ENCODE results near the gene PACS2. TPM values are rescaled to one million over a fixed set of nuclear protein-coding genes. Genes with fewer than 3 reads are reported as not detected.

PACS2 gene
- total and polyA plus RNA-seq, 2 donors (not counting 3 experiments of a cell fraction or from before 2014, with no cell fraction given), result 52.7 to 86.3 TPM

- TSS peak; percentile 10 for BruUV-seq (replicated peaks)
- Histone ChIP-seq H3K79me2 (ENCODE audit: control insufficient read depth, insufficient read depth, low read length) (peaks cover 4% of the 10 kb centered on the region), H3K9me3 (replicated peaks; ENCODE audit: control insufficient read depth, insufficient read depth, low read length) (no peaks in the 10 kb centered on the region), H3K4me2 (ENCODE audit: insufficient read depth, low read length) (peak overlapping the region; percentile 43), H3K36me3 (ENCODE audit: control insufficient read depth in 2 of 2, extremely low read depth in 1 of 2, insufficient read depth in 2 of 2, low read length in 2 of 2) (no peaks in the 10 kb centered on the region), H3K9me1 (replicated peaks; ENCODE audit: control insufficient read depth, extremely low read depth, insufficient read depth, low read length) (no peaks in the 10 kb centered on the region), H4K20me1 (replicated peaks; ENCODE audit: control insufficient read depth, extremely low read depth, insufficient read depth, low read length) (no peaks in the 10 kb centered on the region), H3K27ac (ENCODE audit: insufficient read depth, low read depth, low read length) (no peak overlapping the region), H3K4me3 (replicated peaks in 1 of 3; ENCODE audit: insufficient read depth in 1 of 3, low read depth in 1 of 3, low read length in 3 of 3) (peak overlapping the region in 1 of 3 experiments; percentile 67), H3K27me3 (ENCODE audit: control insufficient read depth in 2 of 2, insufficient read depth in 2 of 2, low read length in 2 of 2) (no peaks in the 10 kb centered on the region), H3K9ac (replicated peaks; ENCODE audit: extremely low read depth, insufficient read depth, low read length) (no peak overlapping the region), H3K4me1 (ENCODE audit: control insufficient read depth, extremely low read depth, insufficient read depth, low read length) (peaks cover 21% of the 10 kb centered on the region), H2AFZ (ENCODE audit: low read depth, low read length) (no peak overlapping the region)
- POLR2A ChIA-PET, result interaction anchor here (1.2 kb wide), 1 partner anchor 12 kb away, joined by 3 read pairs; no protein-coding TSS in a partner anchor
- DNase-seq (ENCODE audit: low read depth, low spot score), result no peak
- CTCF ChIA-PET, result interaction anchor here (1.0 to 1.7 kb wide), 3 partner anchors 12 to 204 kb away, joined by 3 to 5 read pairs (median 4); no protein-coding TSS in a partner anchor
- no peak for FAIRE-seq
- no peak for TF ChIP-seq FOS (IDR thresholded peaks at IDR 0.05; ENCODE audit: borderline replicate concordance, insufficient read depth, low read length)
- no peak for TF ChIP-seq MAX (IDR thresholded peaks at IDR 0.05; ENCODE audit: insufficient read depth, insufficient read length)
- no peak for TF ChIP-seq GATA2 (IDR thresholded peaks at IDR 0.05; ENCODE audit: insufficient read depth, insufficient read length, low read depth, low read length)
- TF ChIP-seq CTCF (IDR thresholded peaks at IDR 0.05; ENCODE audit: extremely low read depth in 1 of 2, insufficient read depth in 1 of 2, low read depth in 1 of 2, low read length in 2 of 2), result no peak
- no peak for TF ChIP-seq JUN (IDR thresholded peaks at IDR 0.05; ENCODE audit: borderline replicate concordance, insufficient read depth, insufficient read length, low read depth)
- no peak for TF ChIP-seq POLR2AphosphoS5 (IDR thresholded peaks at IDR 0.05; ENCODE audit: insufficient read depth, low read depth, low read length)
- TF ChIP-seq POLR2A (IDR thresholded peaks at IDR 0.05; ENCODE audit: low read depth, low read length), result no peak
- no peak for TF ChIP-seq MYC (IDR thresholded peaks at IDR 0.05; ENCODE audit: low read depth, low read length)
- no peak for TF ChIP-seq EZH2 (IDR thresholded peaks at IDR 0.05; ENCODE audit: borderline replicate concordance, low read depth, low read length, severe bottlenecking)
- intact Hi-C loops (cut with micrococcal nuclease) (loop anchor here (2.0 to 5.0 kb wide), 3 partner anchors 15 to 75 kb away; partner anchors contain the start of gene CRIP2), dilution Hi-C loops (cut with MboI; ENCODE audit: extremely low pct_ligation_motif_present, low sequenced_read_pairs) (no loop called here)
These were observed 84.9 kb downstream of the PACS2 start for GRCh38 chr14:105399466-105399775.
